CD14-positive monocyte (primary cell): ENCODE data around the gene HS3ST3B1. TPM values are rescaled to one million over a fixed set of nuclear protein-coding genes. Genes with fewer than 3 reads are reported as not detected.

Source experiments
- DNase-seq, 3 donors: peaks; one replicate each; pipeline ENCODE4 v3.0.0-alpha.2; 2011 to 2022
- H2AFZ ChIP-seq: 2 replicates; pipeline ENCODE4 v1.6.0; 2012; ENCODE audit warnings: mild to moderate bottlenecking, low read depth, low read length, inconsistent platforms; ENCODE audit not compliant: insufficient read depth, poor library complexity, severe bottlenecking
- H3K27ac ChIP-seq, 2 donors: 1 replicate in 1 of 2; 2 replicates in 1 of 2; pipeline ENCODE4 v1.5.1; 2012 to 2013; ENCODE audit warnings: low read length in 2 of 2, control low read depth in 1 of 2, inconsistent platforms in 1 of 2, low read depth in 1 of 2, mild to moderate bottlenecking in 1 of 2
- H3K27me3 ChIP-seq, 2 donors: one replicate each; pipeline versions ENCODE4 v1.6.0 to v1.6.1; 2011 to 2013; ENCODE audit warnings: low read length in 2 of 2; ENCODE audit not compliant: control insufficient read depth in 2 of 2, insufficient read depth in 2 of 2
- H3K36me3 ChIP-seq, 2 donors: replicated peaks in 1 of 2; 1 replicate in 1 of 2; 2 replicates in 1 of 2; pipeline versions ENCODE4 v1.5.1 to v1.6.1; 2012 to 2013; ENCODE audit warnings: low read length in 2 of 2, control low read depth in 1 of 2, inconsistent platforms in 1 of 2, mild to moderate bottlenecking in 1 of 2; ENCODE audit not compliant: insufficient read depth in 2 of 2, control insufficient read depth in 1 of 2
- H3K4me1 ChIP-seq, 2 donors: 1 replicate in 1 of 2; 2 replicates in 1 of 2; pipeline versions ENCODE4 v1.5.1 to v1.6.1; 2012 to 2013; ENCODE audit warnings: low read length in 2 of 2, control low read depth in 1 of 2, inconsistent platforms in 1 of 2, mild to moderate bottlenecking in 1 of 2, moderate library complexity in 1 of 2; ENCODE audit not compliant: insufficient read depth in 2 of 2, control insufficient read depth in 1 of 2
- H3K4me2 ChIP-seq: replicated peaks from 2 replicates; pipeline ENCODE3; 2012; ENCODE audit warnings: low read length, moderate library complexity, mild to moderate bottlenecking; ENCODE audit not compliant: poor library complexity, severe bottlenecking; ENCODE audit errors: extremely low read depth
- H3K4me3 ChIP-seq, 3 experiments: fragments of 200-600 bp in 1 of 3; sonication (generic) in 1 of 3; replicated peaks in 1 of 3; 1 replicate in 2 of 3; 2 replicates in 1 of 3; pipeline ENCODE4 v1.5.1; 2011 to 2013; ENCODE audit warnings: low read length in 3 of 3, mild to moderate bottlenecking in 3 of 3, control low read depth in 2 of 3, low read depth in 2 of 3, inconsistent platforms in 1 of 3, moderate library complexity in 1 of 3
- H3K79me2 ChIP-seq: 2 replicates; pipeline ENCODE4 v1.6.0; 2012; ENCODE audit warnings: mild to moderate bottlenecking, control low read depth, inconsistent platforms, low read length, moderate library complexity; ENCODE audit not compliant: insufficient read depth
- H3K9ac ChIP-seq: 2 replicates; pipeline ENCODE4 v1.6.0; 2017; ENCODE audit warnings: low read length, mild to moderate bottlenecking; ENCODE audit not compliant: insufficient read depth, poor library complexity, severe bottlenecking
- H3K9me3 ChIP-seq, 2 donors: replicated peaks in 1 of 2; 1 replicate in 1 of 2; 2 replicates in 1 of 2; pipeline versions ENCODE4 v1.5.1 to v1.6.1; 2012 to 2013; ENCODE audit warnings: low read length in 2 of 2, control low read depth in 1 of 2; ENCODE audit not compliant: control insufficient read depth in 1 of 2, insufficient read depth in 1 of 2
- H4K20me1 ChIP-seq: 2 replicates; pipeline ENCODE4 v1.6.0; 2012; ENCODE audit warnings: mild to moderate bottlenecking, low read length, control low read depth, moderate library complexity; ENCODE audit not compliant: insufficient read depth
- H3K27ac Mint-ChIP-seq, 7 donors: one replicate each; pipeline ENCODE4 v1.8.0; 2020; ENCODE audit warnings: mild to moderate bottlenecking in 7 of 7, mixed read lengths in 7 of 7, moderate library complexity in 6 of 7, inconsistent platforms in 2 of 7
- H3K27me3 Mint-ChIP-seq, 3 donors: one replicate each; pipeline ENCODE4 v1.8.0; 2021 to 2022; ENCODE audit warnings: low read depth in 3 of 3, mild to moderate bottlenecking in 3 of 3, mixed read lengths in 3 of 3, moderate library complexity in 3 of 3, inconsistent platforms in 1 of 3
- H3K36me3 Mint-ChIP-seq, 2 donors: one replicate each; pipeline ENCODE4 v1.8.0; 2020; ENCODE audit warnings: mixed read lengths in 2 of 2, inconsistent platforms in 1 of 2, mild to moderate bottlenecking in 1 of 2
- H3K4me1 Mint-ChIP-seq: one replicate; pipeline ENCODE4 v1.8.0; 2020; ENCODE audit warnings: mild to moderate bottlenecking, mixed read lengths
- H3K4me3 Mint-ChIP-seq, 2 donors: one replicate each; pipeline ENCODE4 v1.8.0; 2020; ENCODE audit warnings: mild to moderate bottlenecking in 2 of 2, mixed read lengths in 2 of 2, moderate library complexity in 1 of 2
- H3K9me3 Mint-ChIP-seq, 7 donors: one replicate each; pipeline ENCODE4 v1.8.0; 2020 to 2022; ENCODE audit warnings: mixed read lengths in 7 of 7, mild to moderate bottlenecking in 6 of 7, moderate library complexity in 6 of 7, inconsistent platforms in 2 of 7
- CTCF ChIP-seq: fragments of 200-600 bp; IDR thresholded peaks from one replicate; pipeline ENCODE4 v1.8.0; 2022; ENCODE audit warnings: antibody characterized with exemption, mild to moderate bottlenecking
- WGBS: methylation state at CpG from one replicate; pipeline ENCODE4 v1.1.5; 2013; ENCODE audit warnings: missing lambda C conversion rate; ENCODE audit not compliant: insufficient coverage; 5-methylcytosine and 5-hydroxymethylcytosine counted together
- intact Hi-C, 2 donors: fragments of 100-400 bp; cut with micrococcal nuclease; formaldehyde crosslinking; loops; one replicate each; pipeline versions ENCODE4 v1.15.0 to v1.15.1; 2023
- polyA plus RNA-seq, 3 donors: library from polyadenylated mRNA; depleted of rRNA in 1 of 3; unstranded in 2 of 3; stranded (reverse) in 1 of 3; fragments of 300-500 nt in 2 of 3; fragments of >200 nt in 1 of 3; fragmentation: Illumina TruSeq in 2 of 3; gene quantifications; 1 replicate in 2 of 3; 2 replicates in 1 of 3; pipeline ENCODE4 v1.2.3, GENCODE V29; 2012 to 2021

HS3ST3B1 gene
- polyA plus RNA-seq, 3 donors, result 0.09 to 0.73 (median 0.32) TPM

GRCh38 chr17:14310605-14311004, 9.7 kb downstream of the HS3ST3B1 start:
- TF ChIP-seq CTCF, result no peak
- no peaks in the 10 kb centered on the region for H4K20me1 ChIP-seq
- no peaks in the 10 kb centered on the region for H3K9me3 ChIP-seq
- H3K4me1 Mint-ChIP-seq, result peaks cover 35% of the 10 kb centered on the region
- peaks cover 5 to 23% of the 10 kb centered on the region in 2 donors for H3K27me3 ChIP-seq
- no peak overlapping the region for H3K4me3 ChIP-seq
- 94% methylated on average over 4 of the region's 7 CpGs for WGBS
- peaks cover 6 to 8% of the 10 kb centered on the region in 2 donors for H3K36me3 Mint-ChIP-seq
- H3K9ac ChIP-seq, result no peak overlapping the region
- peaks cover 8 to 25% (median 8%) of the 10 kb centered on the region in 3 donors for H3K27me3 Mint-ChIP-seq
- H2AFZ ChIP-seq, result no peak overlapping the region
- peaks cover 4% of the 10 kb centered on the region for H3K79me2 ChIP-seq
- H3K4me3 Mint-ChIP-seq, result no peak overlapping the region
- no peaks in the 10 kb centered on the region for H3K36me3 ChIP-seq
- peaks cover 26 to 31% of the 10 kb centered on the region in 2 donors for H3K4me1 ChIP-seq
- H3K27ac Mint-ChIP-seq, result no peak overlapping the region
- no peak overlapping the region for H3K4me2 ChIP-seq
- no peak overlapping the region for H3K27ac ChIP-seq
- H3K9me3 Mint-ChIP-seq, result peaks cover 0 to 4% (median 0%) of the 10 kb centered on the region in 7 donors
- DNase-seq, result no peak
- intact Hi-C loops, result loop anchor here in 1 of 2 donors (5.0 kb wide), 1 partner anchor 37 kb away; no protein-coding TSS in a partner anchor

GRCh38 chr17:14311186-14311705, 10.4 kb downstream of the HS3ST3B1 start:
- Mint-ChIP-seq H3K27ac (peak overlapping the region in 2 of 7 donors; percentile 28 to 35), H3K27me3 (peaks cover 8 to 20% (median 8%) of the 10 kb centered on the region in 3 donors), H3K9me3 (peaks cover 0 to 4% (median 0%) of the 10 kb centered on the region in 7 donors), H3K4me3 (no peak overlapping the region), H3K4me1 (peaks cover 35% of the 10 kb centered on the region), H3K36me3 (peaks cover 6 to 8% of the 10 kb centered on the region in 2 donors)
- H3K27ac ChIP-seq, result no peak overlapping the region
- H3K4me3 ChIP-seq, result no peak overlapping the region
- peak overlapping the region; percentile 17 for H3K4me2 ChIP-seq
- intact Hi-C loops, result loop anchor here in 1 of 2 donors (5.0 kb wide), 1 partner anchor 36 kb away; no protein-coding TSS in a partner anchor
- DNase-seq, result no peak
- H4K20me1 ChIP-seq, result no peaks in the 10 kb centered on the region
- no peaks in the 10 kb centered on the region for H3K36me3 ChIP-seq
- TF ChIP-seq CTCF, result no peak
- 100% methylated on average over 2 of the region's 10 CpGs for WGBS
- H3K4me1 ChIP-seq, result peaks cover 26 to 31% of the 10 kb centered on the region in 2 donors
- no peaks in the 10 kb centered on the region for H3K79me2 ChIP-seq
- H3K9me3 ChIP-seq, result no peaks in the 10 kb centered on the region
- peaks cover 5 to 21% of the 10 kb centered on the region in 2 donors for H3K27me3 ChIP-seq
- H3K9ac ChIP-seq, result no peak overlapping the region
- no peak overlapping the region for H2AFZ ChIP-seq
